C1 segment of cervical spinal cord (tissue), 14 donors: ENCODE data around the gene FKBP5.
"Not testable (repeated sequence)": the region's sequence is repeated elsewhere in the genome, so short reads cannot be mapped to it uniquely, and the experiment has no call there.

Source experiments
- DNase-seq, 14 donors: peaks; one replicate each; lab custom pipeline; 2025; lab: John Stamatoyannopoulos, UW

Gene FKBP5

DNA sequence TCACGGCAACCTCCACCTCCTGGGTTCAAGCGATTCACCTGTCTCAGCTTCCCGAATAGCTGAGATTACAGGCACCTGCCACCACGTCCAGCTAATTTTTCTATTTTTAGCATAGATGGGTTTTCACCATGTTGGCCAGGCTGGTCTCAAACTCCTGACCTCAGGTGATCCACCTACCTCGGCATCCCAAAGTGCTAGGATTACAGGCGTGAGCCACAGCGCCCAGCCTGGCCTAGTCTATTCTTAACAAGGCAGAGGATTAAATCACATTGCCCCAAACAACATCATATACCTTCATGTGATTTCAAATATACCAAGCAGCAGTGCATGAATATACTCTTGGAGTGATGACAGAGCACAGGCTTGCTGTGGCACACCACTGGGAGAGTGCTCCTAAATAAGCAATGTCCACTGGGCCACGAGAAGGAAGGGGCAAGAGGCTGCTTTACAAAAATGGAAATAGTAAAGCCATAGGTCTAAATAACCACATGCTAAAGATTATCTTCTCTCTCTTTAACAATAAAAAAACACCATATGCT is 99.4 kb downstream of the FKBP5 start:
- DNase-seq: no peak

DNA sequence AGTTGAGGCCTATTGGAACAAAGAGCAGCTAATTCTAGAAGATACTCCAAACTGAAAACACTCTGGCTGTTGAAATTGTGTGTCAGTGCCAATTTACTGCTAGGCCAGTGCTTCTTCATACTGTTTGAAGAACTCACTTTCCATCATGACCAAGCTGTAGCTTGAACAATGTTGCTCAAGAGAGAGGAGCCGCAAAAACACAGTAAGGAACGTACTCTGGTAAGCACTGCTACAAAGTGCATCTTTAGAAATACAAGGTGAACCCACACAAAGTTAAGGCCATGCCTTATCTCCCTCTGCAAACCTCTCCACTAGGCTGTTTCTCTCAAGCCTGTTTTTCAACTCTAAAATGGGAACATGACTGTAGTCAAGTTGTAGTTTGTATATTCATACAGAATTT is 101.5 kb downstream of the FKBP5 start:
- no peak for DNase-seq

GRCh38 chr6:35586542-35586941 is 102.2 kb downstream of the FKBP5 start:
- DNase-seq: no peak

DNA sequence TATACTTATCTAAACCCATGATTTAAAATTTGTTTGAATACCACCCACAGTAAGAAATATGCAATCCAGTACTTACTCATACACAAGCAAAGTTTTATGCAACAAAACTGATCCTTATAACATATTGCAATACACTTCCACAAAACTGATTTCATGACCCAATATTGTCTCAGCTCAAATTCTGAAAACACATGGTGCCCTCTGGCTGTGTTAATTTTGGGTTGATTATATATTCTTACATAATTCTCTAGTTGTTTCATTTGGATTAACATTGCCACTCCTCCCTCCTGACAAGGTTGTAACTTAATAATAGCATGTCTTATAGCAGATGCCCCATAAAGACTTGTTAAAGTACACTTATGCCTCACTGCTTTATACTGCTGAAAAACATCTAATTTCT is 103.1 kb downstream of the FKBP5 start:
- no peak for DNase-seq

GRCh38 chr6:35583893-35584688 is 104.6 kb downstream of the FKBP5 start:
- DNase-seq: peak in 8 of 14 donors; percentile 7 to 72 (median 30)

DNA sequence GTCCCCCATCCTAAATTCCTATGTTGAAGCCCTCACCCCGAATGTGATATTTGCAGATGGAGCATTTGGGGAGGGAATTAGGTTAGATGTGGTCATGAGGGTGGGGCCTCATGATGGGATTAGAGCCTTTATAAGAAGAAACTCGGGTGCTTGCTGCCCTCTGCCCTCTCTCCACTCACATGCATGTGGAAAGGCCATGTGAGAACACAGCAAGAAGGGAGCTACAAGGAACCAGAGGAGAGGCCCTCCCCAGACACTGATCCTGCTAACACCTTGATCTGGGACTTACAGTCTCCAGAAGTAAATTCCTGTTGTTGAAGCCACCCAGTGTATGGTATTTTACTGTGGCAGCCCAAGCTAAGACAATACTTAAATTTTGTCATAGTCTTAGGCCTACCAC is 106.4 kb downstream of the FKBP5 start:
- no peak for DNase-seq

- no peak for DNase-seq
Observed at GRCh38 chr6:35581633-35582032, 107.1 kb downstream of the FKBP5 start.

GRCh38 chr6:35580836-35581235 is 107.9 kb downstream of the FKBP5 start:
- no peak for DNase-seq

DNA sequence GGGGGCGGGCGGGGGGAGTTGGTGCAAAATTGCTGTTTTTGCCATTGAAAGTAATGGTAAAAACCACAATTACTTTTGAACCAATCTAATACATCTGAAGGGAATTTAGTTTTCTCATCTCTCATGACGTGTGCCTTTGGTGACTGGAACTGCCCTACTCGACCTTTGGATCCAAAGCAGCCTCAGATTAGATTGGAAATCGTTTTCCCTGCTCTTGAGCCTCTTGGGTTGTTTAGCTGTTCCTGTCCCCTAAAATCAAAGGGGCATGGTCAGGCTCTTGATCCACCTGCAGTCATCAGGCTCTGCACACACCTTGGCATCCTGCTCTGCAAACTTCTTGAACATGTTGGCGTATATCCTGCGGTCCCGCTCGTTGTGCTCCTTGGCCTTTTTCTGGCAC is 112.0 kb downstream of the FKBP5 start:
- DNase-seq: no peak

- DNase-seq: no peak
Observed at GRCh38 chr6:35573495-35574110, 115.1 kb downstream of the FKBP5 start.

DNA sequence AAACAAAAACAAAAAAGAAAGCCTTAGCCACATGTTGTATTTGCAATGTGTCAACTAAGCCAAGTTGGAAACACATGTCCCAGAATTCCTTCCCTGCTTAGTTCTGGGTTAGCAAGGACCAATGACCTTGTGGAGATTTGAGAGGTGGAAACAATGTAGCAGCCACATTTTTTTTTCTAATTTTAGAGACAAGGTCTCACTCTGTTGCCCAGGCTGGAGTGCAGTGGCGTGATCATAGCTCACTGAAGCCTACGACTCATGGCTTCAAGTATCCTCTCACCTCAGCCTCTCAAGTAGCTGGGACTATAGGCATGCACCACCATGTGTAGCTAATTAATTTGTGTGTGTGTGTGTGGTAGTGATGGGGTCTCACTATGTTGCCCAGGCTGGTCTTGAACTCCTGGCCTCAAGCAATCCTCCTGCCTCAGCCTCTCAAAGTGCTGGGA is 117.8 kb downstream of the FKBP5 start:
- DNase-seq: not testable (repeated sequence)

DNA sequence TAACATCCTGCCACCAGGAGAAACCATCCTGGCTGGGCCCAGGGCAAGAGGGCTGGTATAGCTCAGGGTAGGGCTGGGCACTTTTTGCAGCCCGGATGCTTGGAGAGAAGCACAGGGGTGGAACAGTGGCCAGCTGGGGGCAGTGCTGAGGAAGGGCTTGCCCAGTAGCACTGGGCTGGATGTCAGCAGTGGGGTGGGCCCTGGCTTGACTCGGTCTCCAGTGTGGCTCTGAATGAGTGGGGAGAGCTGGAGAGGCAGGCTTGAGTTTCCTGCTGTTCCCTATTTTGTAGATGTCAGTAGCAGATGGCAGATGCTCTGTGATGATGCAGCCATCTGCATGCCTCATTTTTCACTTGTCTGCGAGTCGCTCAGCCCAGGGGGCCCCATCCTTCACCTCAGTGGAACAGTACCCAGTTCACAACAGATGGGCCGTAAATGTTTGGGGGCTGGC is 119.7 kb downstream of the FKBP5 start:
- DNase-seq: no peak

GRCh38 chr6:35566794-35567193 is 121.9 kb downstream of the FKBP5 start:
- no peak for DNase-seq

GRCh38 chr6:35564733-35565132 is 124.0 kb downstream of the FKBP5 start:
- no peak for DNase-seq

DNA sequence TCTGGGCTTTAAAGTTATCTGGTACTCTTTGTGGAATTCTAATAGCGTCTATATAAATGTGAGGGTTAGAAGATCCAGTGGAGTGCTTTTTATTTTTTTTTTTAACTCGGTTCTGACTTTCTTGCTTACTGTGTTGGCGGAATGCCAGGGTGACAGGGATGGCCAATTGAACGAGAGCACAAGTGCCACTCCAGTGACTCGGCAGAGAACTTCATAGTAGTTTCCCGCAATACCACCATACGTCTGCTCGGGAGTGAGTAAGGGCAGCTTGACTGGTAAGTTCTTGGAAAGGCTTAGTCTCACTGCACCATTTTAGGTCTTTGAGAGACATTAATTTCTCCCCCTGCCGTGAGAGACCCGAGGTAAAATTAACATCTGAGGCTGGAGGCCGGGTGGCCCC is 126.7 kb downstream of the FKBP5 start:
- DNase-seq: no peak

DNA sequence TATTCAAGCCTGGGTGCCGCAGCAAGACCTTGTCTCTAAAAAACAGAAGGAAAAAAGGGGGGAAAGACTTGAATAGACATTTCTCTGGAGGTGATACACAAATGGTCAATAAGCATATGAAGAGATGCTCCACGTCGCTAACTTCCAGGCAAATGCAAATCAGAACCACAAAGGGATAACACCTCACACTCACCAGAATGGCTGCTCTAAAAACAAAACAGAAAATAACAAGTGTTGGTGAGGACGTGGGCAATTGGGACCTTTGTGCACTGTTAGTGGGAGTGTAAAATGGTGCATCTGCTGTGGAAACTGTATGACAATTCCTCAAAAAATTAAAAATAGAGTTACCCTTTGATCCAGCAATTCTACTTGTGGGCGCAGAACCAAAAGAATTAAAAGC is 127.6 kb downstream of the FKBP5 start:
- no peak for DNase-seq

DNA sequence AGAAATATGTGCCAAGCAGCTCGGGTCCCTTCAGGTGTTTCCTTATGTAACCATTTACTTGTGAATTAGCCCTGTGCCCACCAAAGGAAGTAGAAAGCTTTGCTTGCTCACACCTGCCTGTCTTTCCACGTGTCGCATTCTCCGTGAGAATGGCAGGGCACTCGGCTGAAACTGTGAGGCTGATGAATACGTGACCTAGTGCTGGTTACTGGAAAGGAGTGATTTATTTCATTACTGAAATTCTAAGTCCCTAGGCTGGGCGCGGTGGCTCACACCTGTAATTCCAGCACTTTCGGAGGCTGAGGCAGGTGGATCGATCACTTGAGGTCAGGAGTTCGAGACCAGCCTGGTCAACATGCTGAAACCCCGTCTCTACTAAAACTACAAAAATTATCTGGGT is 130.1 kb downstream of the FKBP5 start:
- no peak for DNase-seq

- peak in 2 of 14 donors; percentile 4 to 9 for DNase-seq
Observed at GRCh38 chr6:35557239-35557638, 131.5 kb downstream of the FKBP5 start.

- no peak for DNase-seq
Observed at GRCh38 chr6:35554811-35555210, 133.9 kb downstream of the FKBP5 start.

- DNase-seq: no peak
Observed at GRCh38 chr6:35553315-35553714, 135.4 kb downstream of the FKBP5 start.

GRCh38 chr6:35552285-35552917 is 136.3 kb downstream of the FKBP5 start:
- no peak for DNase-seq

DNA sequence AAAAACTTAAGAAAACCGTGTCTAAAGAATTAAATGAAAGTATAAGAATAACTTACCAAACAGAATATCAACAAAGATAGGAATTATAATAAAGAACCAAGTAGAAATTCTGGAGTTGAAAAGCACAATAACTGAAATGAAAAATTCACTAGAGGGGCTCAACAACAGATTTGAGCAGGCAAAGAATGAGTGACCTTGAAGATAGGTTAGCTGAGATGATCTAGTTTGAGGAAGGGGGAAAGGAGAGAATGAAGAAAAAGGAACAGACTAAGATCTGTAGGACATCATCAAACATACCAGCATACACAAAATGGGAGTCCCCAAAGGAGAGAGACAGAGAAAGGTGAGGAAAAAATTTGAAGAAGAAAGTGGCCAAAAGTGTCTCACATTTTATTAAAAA is 138.3 kb downstream of the FKBP5 start:
- no peak for DNase-seq
